Measurements from ENCODE around the gene ZNHIT3.
"Not testable (repeated sequence)": the region's sequence is repeated elsewhere in the genome, so short reads cannot be mapped to it uniquely, and the experiment has no call there.

- TF ChIP-seq CTCF (IDR thresholded peaks at IDR 0.05; ENCODE audit: insufficient read depth, low read length); REST (IDR thresholded peaks at IDR 0.05; ENCODE audit: insufficient replicate concordance, low read depth); POLR2AphosphoS5 (IDR thresholded peaks at IDR 0.05; ENCODE audit: low read depth); GABPA (IDR thresholded peaks at IDR 0.05; ENCODE audit: low read depth); SPI1 (IDR thresholded peaks at IDR 0.05; ENCODE audit: borderline replicate concordance, low read depth): not testable (repeated sequence)
Observed at GRCh38 chr17:36449997-36450396, 36.5 kb upstream of the ZNHIT3 start.

Measured in HL-60 (cell line).